ENCODE data around the gene PCCA.

- TF ChIP-seq CTCF (IDR thresholded peaks at IDR 0.05) (no peak), POLR2A (IDR thresholded peaks at IDR 0.05) (no peak)
Observed at GRCh38 chr13:100392709-100393630, 304.1 kb downstream of the PCCA start.

Measured in adrenal gland (tissue), 5 donors.